Stimulated activated CD8-positive, alpha-beta memory T cell treated with anti-CD3 and anti-CD28 coated beads, Interleukin-15, amount 100 ng/mL, for 1 hour (primary cell): ENCODE measurements around the gene ZNF267.
"Not testable (repeated sequence)": the region's sequence is repeated elsewhere in the genome, so short reads cannot be mapped to it uniquely, and the experiment has no call there.

Experiments used
- DNase-seq: peaks from one replicate; pipeline ENCODE4 v3.0.0-alpha.2; 2020; ENCODE audit warnings: low read depth

Gene ZNF267

GRCh38 chr16:31879937-31880321 is 6.3 kb downstream of the ZNF267 start:
- DNase-seq, result no peak

- DNase-seq, result no peak
Observed at GRCh38 chr16:31880322-31880979, 6.8 kb downstream of the ZNF267 start.

- no peak for DNase-seq
Observed at GRCh38 chr16:31886227-31886626, 12.6 kb downstream of the ZNF267 start.

GRCh38 chr16:31888735-31889134 is 15.1 kb downstream of the ZNF267 start:
- DNase-seq, result no peak

GRCh38 chr16:31892111-31892510 is 18.5 kb downstream of the ZNF267 start:
- DNase-seq, result not testable (repeated sequence)

- DNase-seq, result no peak
Observed at GRCh38 chr16:31893824-31894223, 20.2 kb downstream of the ZNF267 start.

GRCh38 chr16:31897283-31897682 is 23.7 kb downstream of the ZNF267 start:
- no peak for DNase-seq

- no peak for DNase-seq
Observed at GRCh38 chr16:31899505-31899904, 25.9 kb downstream of the ZNF267 start.

- DNase-seq, result not testable (repeated sequence)
Observed at GRCh38 chr16:31904571-31904970, 31.0 kb downstream of the ZNF267 start.

GRCh38 chr16:31913668-31914067 is 40.1 kb downstream of the ZNF267 start:
- DNase-seq, result no peak

GRCh38 chr16:31916056-31916488 is 42.5 kb downstream of the ZNF267 start:
- DNase-seq, result no peak

GRCh38 chr16:31920373-31920772 is 46.8 kb downstream of the ZNF267 start:
- DNase-seq, result no peak

GRCh38 chr16:31951806-31952205 is 78.2 kb downstream of the ZNF267 start:
- not testable (repeated sequence) for DNase-seq

- DNase-seq, result not testable (repeated sequence)
Observed at GRCh38 chr16:31952206-31952605, 78.6 kb downstream of the ZNF267 start.

- not testable (repeated sequence) for DNase-seq
Observed at GRCh38 chr16:31956221-31956620, 82.6 kb downstream of the ZNF267 start.

- not testable (repeated sequence) for DNase-seq
Observed at GRCh38 chr16:31960186-31960910, 86.7 kb downstream of the ZNF267 start.
